ENCODE results near the gene SC5D. TPM values are rescaled to one million over a fixed set of nuclear protein-coding genes. Genes with fewer than 3 reads are reported as not detected.

The SC5D gene
- 47.9 TPM for total RNA-seq

GRCh38 chr11:121292495-121293287, at the start of gene SC5D:
TSS of gene SC5D (plus strand) at chr11:121292771. CDS start at chr11:121303376, 10,605 bp downstream.
- ATAC-seq = peak; percentile 100

GRCh38 chr11:121244884-121245283, 47.7 kb upstream of the SC5D start:
- no peak for ATAC-seq

GRCh38 chr11:121246021-121246768, 46.4 kb upstream of the SC5D start:
- ATAC-seq = no peak

- no peak for ATAC-seq
These were observed 45.9 kb upstream of the SC5D start for GRCh38 chr11:121246769-121247035.

- ATAC-seq = peak; percentile 85
These were observed 44.1 kb upstream of the SC5D start for GRCh38 chr11:121248496-121248895.

- peak; percentile 78 for ATAC-seq
These were observed 43.4 kb upstream of the SC5D start for GRCh38 chr11:121249039-121249663.

- ATAC-seq = no peak
These were observed 41.7 kb upstream of the SC5D start for GRCh38 chr11:121250843-121251242.

GRCh38 chr11:121253951-121254350, 38.6 kb upstream of the SC5D start:
- peak; percentile 90 for ATAC-seq

- ATAC-seq = no peak
These were observed 37.8 kb upstream of the SC5D start for GRCh38 chr11:121254756-121255155.

GRCh38 chr11:121255473-121256125, 37.0 kb upstream of the SC5D start:
- no peak for ATAC-seq

GRCh38 chr11:121257289-121257688, 35.3 kb upstream of the SC5D start:
- ATAC-seq = peak; percentile 23

GRCh38 chr11:121257976-121258375, 34.6 kb upstream of the SC5D start:
- peak; percentile 71 for ATAC-seq

GRCh38 chr11:121265586-121265985, 27.0 kb upstream of the SC5D start:
- ATAC-seq = no peak

- ATAC-seq = no peak
These were observed 24.0 kb upstream of the SC5D start for GRCh38 chr11:121268581-121268980.

GRCh38 chr11:121270001-121270678, 22.4 kb upstream of the SC5D start:
- no peak for ATAC-seq

- peak; percentile 39 for ATAC-seq
These were observed 18.1 kb upstream of the SC5D start for GRCh38 chr11:121274332-121274991.

GRCh38 chr11:121281698-121282097, 10.9 kb upstream of the SC5D start:
- peak; percentile 77 for ATAC-seq

GRCh38 chr11:121282386-121282785, 10.2 kb upstream of the SC5D start:
- ATAC-seq = peak; percentile 28

GRCh38 chr11:121282886-121283502, 9.6 kb upstream of the SC5D start:
- no peak for ATAC-seq

- no peak for ATAC-seq
These were observed 1.3 kb upstream of the SC5D start for GRCh38 chr11:121291319-121291718.

- ATAC-seq = peak; percentile 2
These were observed 576 bp upstream of the SC5D start for GRCh38 chr11:121291896-121292494.

Measured in esophagus mucosa (tissue), 1 donor.